IPS DF 6.9 (cell line): ENCODE results near the gene RECQL5.

Experiments
- DNase-seq: peaks from one replicate; pipeline ENCODE4 v3.0.0-alpha.2; 2013; ENCODE audit warnings: low read depth, low spot score
- H3K27ac ChIP-seq: one replicate; pipeline ENCODE4 v1.5.1; 2013; ENCODE audit warnings: low read length, control low read depth
- H3K27me3 ChIP-seq: 2 replicates; pipeline ENCODE4 v1.6.1; 2013; ENCODE audit warnings: mild to moderate bottlenecking, low read length; ENCODE audit not compliant: control insufficient read depth, insufficient read depth
- H3K36me3 ChIP-seq: 2 replicates; pipeline ENCODE4 v1.6.1; 2013; ENCODE audit warnings: low read length; ENCODE audit not compliant: control insufficient read depth, insufficient read depth
- H3K4me1 ChIP-seq: 2 replicates; pipeline ENCODE4 v1.6.1; 2013; ENCODE audit warnings: low read length; ENCODE audit not compliant: control insufficient read depth, insufficient read depth
- H3K4me3 ChIP-seq: 2 replicates; pipeline ENCODE4 v1.5.1; 2013; ENCODE audit warnings: mild to moderate bottlenecking, low read length
- H3K9me3 ChIP-seq: 2 replicates; pipeline ENCODE4 v1.6.1; 2013; ENCODE audit warnings: low read length, inconsistent platforms; ENCODE audit not compliant: control insufficient read depth, insufficient read depth
- WGBS: extraction: QIAGEN DNeasy Blood & Tissue Kit; methylation state at CpG from one replicate; pipeline ENCODE4 v1.1.7; 2013; ENCODE audit warnings: mixed read lengths, missing lambda C conversion rate; ENCODE audit not compliant: insufficient read length, insufficient coverage; 5-methylcytosine and 5-hydroxymethylcytosine counted together

Gene RECQL5

GRCh38 chr17:75666959-75667790 lies at the start of gene RECQL5, which contains the start of gene SAP30BP:
TSS of gene RECQL5 (minus strand) at chr17:75667154. CDS start at chr17:75666557, 597 bp downstream.
TSS of gene SAP30BP (plus strand) at chr17:75667338. CDS start at chr17:75667373, 35 bp downstream.
- H3K36me3 ChIP-seq, result peaks cover 15% of the 10 kb centered on the region
- no peaks in the 10 kb centered on the region for H3K27me3 ChIP-seq
- H3K4me3 ChIP-seq, result peak within 1 kb of the TSS; percentile 100
- H3K4me1 ChIP-seq, result no peaks in the 10 kb centered on the region
- no CpG with 5 or more reads among the region's 55 CpGs for WGBS
- H3K27ac ChIP-seq, result no peak within 1 kb of the TSS
- DNase-seq, result peak; percentile 93
- H3K9me3 ChIP-seq, result no peaks in the 10 kb centered on the region

DNA sequence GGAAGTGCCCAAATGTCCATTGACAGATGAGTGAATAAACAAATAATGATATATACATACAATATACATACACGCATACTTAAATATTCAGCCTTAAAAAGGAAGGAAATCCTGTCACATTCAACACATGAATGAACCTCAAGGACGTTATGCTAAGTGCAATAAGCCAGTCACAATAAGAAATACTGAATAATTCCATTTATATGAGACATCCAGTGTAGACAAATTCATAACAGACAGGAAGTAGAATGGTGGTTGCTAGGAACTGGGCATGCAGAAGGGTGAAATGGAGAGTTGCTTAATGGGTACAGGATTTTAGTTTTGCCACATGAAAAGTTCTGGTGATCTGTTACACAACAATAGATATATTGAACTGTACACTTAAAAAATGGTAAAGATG lies 45.5 kb upstream of the RECQL5 start:
- Histone ChIP-seq H3K27me3 (no peaks in the 10 kb centered on the region), H3K4me3 (no peak overlapping the region), H3K36me3 (no peaks in the 10 kb centered on the region), H3K4me1 (no peaks in the 10 kb centered on the region), H3K27ac (no peak overlapping the region), H3K9me3 (no peaks in the 10 kb centered on the region)
- WGBS, result no CpG with 5 or more reads among the region's 2 CpGs
- DNase-seq, result no peak

DNA sequence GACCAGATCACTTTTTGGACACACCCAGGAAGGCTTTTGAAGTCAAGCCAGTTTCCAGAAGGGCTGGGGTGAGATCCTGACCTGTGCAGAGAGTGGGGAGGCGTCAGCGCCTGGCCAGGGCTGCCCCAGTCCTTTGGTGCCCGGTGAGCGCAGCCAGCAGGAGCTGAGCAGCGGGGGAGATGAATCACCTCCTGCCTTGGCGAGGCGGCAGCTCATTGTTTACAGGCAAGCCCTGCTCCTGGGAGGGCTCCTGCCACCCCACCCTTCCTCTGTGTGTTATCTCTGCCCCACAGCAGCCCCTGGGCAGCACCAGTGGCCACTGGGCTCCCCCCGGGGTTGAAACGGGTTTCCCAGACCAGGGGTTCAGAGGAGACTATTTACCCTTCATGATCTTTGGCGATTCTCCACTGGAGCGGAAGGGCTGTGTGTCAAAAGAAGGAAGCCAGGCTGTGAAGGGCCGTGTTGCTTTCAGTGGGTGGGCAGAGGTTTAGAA lies 40.2 kb upstream of the RECQL5 start:
- no peak for DNase-seq
- H3K9me3 ChIP-seq, result no peaks in the 10 kb centered on the region
- no peaks in the 10 kb centered on the region for H3K27me3 ChIP-seq
- H3K36me3 ChIP-seq, result peaks cover 39% of the 10 kb centered on the region
- no peak overlapping the region for H3K4me3 ChIP-seq
- WGBS, result no CpG with 5 or more reads among the region's 12 CpGs
- no peak overlapping the region for H3K27ac ChIP-seq
- no peaks in the 10 kb centered on the region for H3K4me1 ChIP-seq

- Histone ChIP-seq H3K36me3 (peaks cover 40% of the 10 kb centered on the region), H3K27ac (no peak overlapping the region), H3K4me1 (no peaks in the 10 kb centered on the region), H3K4me3 (no peak overlapping the region), H3K27me3 (no peaks in the 10 kb centered on the region), H3K9me3 (no peaks in the 10 kb centered on the region)
- WGBS, result no CpG with 5 or more reads among the region's 20 CpGs
- no peak for DNase-seq
Observed at GRCh38 chr17:75706042-75706728, 39.2 kb upstream of the RECQL5 start.

DNA sequence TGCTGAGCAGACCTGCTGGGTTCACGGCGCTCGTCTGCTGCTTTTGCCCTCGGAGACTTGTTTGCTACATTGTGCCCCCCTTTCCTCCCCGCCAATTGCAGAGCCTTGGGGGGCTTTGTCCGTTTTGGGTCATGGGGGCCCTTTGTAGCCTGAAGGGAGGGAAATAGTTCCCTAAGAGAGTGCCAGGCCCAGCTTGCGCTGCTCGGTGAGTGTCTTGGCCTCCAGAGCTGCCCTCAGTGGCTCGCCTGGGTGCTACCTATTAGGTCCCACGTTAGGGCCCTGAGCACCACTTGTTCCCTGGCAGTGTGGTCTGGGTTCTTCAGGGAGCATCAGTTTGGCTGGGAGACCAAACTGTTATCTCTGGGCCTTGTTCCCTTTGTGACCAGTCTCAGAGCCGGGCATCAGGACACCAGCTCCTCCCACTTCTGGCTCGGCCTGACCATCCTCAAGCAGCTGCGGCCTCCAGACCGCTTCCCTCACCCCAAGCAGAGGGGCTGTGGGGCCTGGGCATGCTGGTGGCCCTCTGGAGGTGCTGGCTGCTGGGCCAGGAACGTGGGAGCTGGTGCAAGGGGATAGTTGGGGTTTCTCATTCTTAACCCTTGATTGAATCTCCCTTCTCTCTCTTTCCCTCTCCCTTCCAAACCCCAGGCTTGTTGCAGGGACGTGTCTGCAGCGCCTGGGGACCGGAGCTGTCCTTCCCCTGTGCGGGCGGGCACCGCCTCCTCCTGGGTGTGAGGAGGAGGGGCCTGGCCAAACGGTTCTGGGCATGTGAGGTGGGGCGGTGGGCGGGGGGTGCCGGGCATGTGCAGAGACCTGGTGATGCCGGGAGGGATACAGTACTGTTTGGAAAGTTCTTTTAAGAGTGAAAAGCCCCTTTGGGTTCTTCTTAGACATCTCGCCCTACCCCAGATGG lies 38.3 kb upstream of the RECQL5 start:
- no peak for DNase-seq
- Histone ChIP-seq H3K27ac (no peak overlapping the region), H3K36me3 (peaks cover 50% of the 10 kb centered on the region), H3K27me3 (no peaks in the 10 kb centered on the region), H3K4me1 (no peaks in the 10 kb centered on the region), H3K9me3 (no peaks in the 10 kb centered on the region), H3K4me3 (no peak overlapping the region)
- WGBS, result no CpG with 5 or more reads among the region's 27 CpGs

- Histone ChIP-seq H3K27ac (no peak overlapping the region), H3K9me3 (no peaks in the 10 kb centered on the region), H3K4me1 (no peaks in the 10 kb centered on the region), H3K27me3 (no peaks in the 10 kb centered on the region), H3K4me3 (no peak overlapping the region), H3K36me3 (peaks cover 53% of the 10 kb centered on the region)
- WGBS, result no CpG with 5 or more reads among the region's 9 CpGs
- no peak for DNase-seq
Observed at GRCh38 chr17:75703591-75703990, 36.6 kb upstream of the RECQL5 start.

DNA sequence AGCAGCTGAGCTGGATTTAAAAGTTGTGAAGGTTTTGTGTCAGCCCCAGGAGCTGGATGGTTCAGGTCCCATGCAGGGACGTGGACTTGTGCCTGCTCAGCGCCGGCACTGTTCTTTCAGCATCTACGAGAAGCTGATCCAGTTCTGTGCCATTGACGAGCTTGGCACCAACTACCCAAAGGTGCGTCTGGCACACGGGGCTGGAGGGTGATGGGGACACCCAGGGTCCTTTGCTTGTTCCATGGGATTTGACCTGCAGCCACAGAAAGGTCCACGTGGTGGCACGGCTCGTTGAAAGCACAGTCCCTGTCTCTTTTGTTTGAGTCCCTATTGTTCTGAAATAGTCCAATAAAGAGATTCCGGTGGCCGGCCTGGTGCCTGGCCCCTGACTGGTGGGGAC lies 36.2 kb upstream of the RECQL5 start:
- H3K36me3 ChIP-seq, result peaks cover 53% of the 10 kb centered on the region
- no peaks in the 10 kb centered on the region for H3K4me1 ChIP-seq
- H3K27ac ChIP-seq, result no peak overlapping the region
- no CpG with 5 or more reads among the region's 12 CpGs for WGBS
- H3K4me3 ChIP-seq, result no peak overlapping the region
- H3K9me3 ChIP-seq, result no peaks in the 10 kb centered on the region
- no peak for DNase-seq
- H3K27me3 ChIP-seq, result no peaks in the 10 kb centered on the region

- Histone ChIP-seq H3K27ac (no peak overlapping the region), H3K4me1 (no peaks in the 10 kb centered on the region), H3K4me3 (no peak overlapping the region), H3K36me3 (peaks cover 44% of the 10 kb centered on the region), H3K9me3 (no peaks in the 10 kb centered on the region), H3K27me3 (no peaks in the 10 kb centered on the region)
- no CpG with 5 or more reads among the region's 10 CpGs for WGBS
- DNase-seq, result no peak
Observed at GRCh38 chr17:75701288-75701687, 34.3 kb upstream of the RECQL5 start.

GRCh38 chr17:75698659-75699058 lies 31.7 kb upstream of the RECQL5 start:
- no CpG with 5 or more reads among the region's 3 CpGs for WGBS
- DNase-seq, result no peak
- peaks cover 37% of the 10 kb centered on the region for H3K36me3 ChIP-seq

More at GRCh38 chr17:75698659-75699058, 31.7 kb upstream of the RECQL5 start:
- Histone ChIP-seq H3K4me1 (no peaks in the 10 kb centered on the region), H3K4me3 (no peak overlapping the region), H3K27ac (no peak overlapping the region), H3K27me3 (no peaks in the 10 kb centered on the region), H3K9me3 (no peaks in the 10 kb centered on the region)
